ENCODE data around the gene DACH2.

DNA sequence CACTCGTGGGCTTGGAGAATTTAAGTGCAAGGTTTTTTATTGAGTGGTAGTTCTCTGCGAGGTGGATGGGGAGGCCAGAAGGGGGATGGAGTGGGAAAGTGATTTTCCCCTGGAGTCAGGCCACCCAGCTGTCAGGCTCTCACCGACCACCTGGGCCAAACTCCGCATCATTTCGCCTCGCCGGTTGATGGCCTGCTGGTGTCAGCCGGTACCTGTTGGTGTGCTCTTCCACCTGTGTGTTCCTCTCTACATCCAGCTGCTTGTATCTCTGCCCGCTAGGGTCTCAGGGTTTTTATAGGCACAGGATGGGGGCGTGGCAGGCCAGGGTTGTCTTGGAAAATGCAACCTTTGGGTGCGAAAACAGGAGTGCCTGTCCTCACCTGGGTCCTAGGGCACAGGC, 200.9 kb downstream of the DACH2 start:
- TF ChIP-seq POLR2AphosphoS5 (IDR thresholded peaks at IDR 0.05; ENCODE audit: low read depth, low read length) (no peak), RAD21 (IDR thresholded peaks at IDR 0.05; ENCODE audit: low read length) (no peak), YY1 (IDR thresholded peaks at IDR 0.05; ENCODE audit: low read depth) (no peak)
- TF ChIP-seq, protein P1, sequence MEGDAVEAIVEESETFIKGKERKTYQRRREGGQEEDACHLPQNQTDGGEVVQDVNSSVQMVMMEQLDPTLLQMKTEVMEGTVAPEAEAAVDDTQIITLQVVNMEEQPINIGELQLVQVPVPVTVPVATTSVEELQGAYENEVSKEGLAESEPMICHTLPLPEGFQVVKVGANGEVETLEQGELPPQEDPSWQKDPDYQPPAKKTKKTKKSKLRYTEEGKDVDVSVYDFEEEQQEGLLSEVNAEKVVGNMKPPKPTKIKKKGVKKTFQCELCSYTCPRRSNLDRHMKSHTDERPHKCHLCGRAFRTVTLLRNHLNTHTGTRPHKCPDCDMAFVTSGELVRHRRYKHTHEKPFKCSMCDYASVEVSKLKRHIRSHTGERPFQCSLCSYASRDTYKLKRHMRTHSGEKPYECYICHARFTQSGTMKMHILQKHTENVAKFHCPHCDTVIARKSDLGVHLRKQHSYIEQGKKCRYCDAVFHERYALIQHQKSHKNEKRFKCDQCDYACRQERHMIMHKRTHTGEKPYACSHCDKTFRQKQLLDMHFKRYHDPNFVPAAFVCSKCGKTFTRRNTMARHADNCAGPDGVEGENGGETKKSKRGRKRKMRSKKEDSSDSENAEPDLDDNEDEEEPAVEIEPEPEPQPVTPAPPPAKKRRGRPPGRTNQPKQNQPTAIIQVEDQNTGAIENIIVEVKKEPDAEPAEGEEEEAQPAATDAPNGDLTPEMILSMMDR (IDR thresholded peaks at IDR 0.05), result no peak
